ENCODE measurements around the gene SEH1L. TPM values are rescaled to one million over a fixed set of nuclear protein-coding genes. Genes with fewer than 3 reads are reported as not detected.
"Not testable (repeated sequence)": the region's sequence is repeated elsewhere in the genome, so short reads cannot be mapped to it uniquely, and the experiment has no call there.

The SEH1L gene
- total RNA-seq, result 10 to 100 TPM; 26.9 to 41.1 (median 34.4) TPM

- Histone ChIP-seq H3K36me3 (peaks cover 0 to 3% (median 0%) of the 10 kb centered on the region in 3 donors), H3K9me3 (no peaks in the 10 kb centered on the region), H3K27ac (peak within 1 kb of the TSS; percentile 90 to 99 (median 97)), H3K4me3 (peak within 1 kb of the TSS; percentile 77 to 83 (median 80)), H3K4me1 (peaks cover 0 to 50% (median 14%) of the 10 kb centered on the region in 4 donors), H3K27me3 (no peaks in the 10 kb centered on the region)
- TF ChIP-seq POLR2A (IDR thresholded peaks at IDR 0.05) (peak; percentile 33 to 74), EP300 (IDR thresholded peaks at IDR 0.05) (peak in 1 of 2 donors; percentile 78)
- TF ChIP-seq, protein P1, sequence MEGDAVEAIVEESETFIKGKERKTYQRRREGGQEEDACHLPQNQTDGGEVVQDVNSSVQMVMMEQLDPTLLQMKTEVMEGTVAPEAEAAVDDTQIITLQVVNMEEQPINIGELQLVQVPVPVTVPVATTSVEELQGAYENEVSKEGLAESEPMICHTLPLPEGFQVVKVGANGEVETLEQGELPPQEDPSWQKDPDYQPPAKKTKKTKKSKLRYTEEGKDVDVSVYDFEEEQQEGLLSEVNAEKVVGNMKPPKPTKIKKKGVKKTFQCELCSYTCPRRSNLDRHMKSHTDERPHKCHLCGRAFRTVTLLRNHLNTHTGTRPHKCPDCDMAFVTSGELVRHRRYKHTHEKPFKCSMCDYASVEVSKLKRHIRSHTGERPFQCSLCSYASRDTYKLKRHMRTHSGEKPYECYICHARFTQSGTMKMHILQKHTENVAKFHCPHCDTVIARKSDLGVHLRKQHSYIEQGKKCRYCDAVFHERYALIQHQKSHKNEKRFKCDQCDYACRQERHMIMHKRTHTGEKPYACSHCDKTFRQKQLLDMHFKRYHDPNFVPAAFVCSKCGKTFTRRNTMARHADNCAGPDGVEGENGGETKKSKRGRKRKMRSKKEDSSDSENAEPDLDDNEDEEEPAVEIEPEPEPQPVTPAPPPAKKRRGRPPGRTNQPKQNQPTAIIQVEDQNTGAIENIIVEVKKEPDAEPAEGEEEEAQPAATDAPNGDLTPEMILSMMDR (IDR thresholded peaks at IDR 0.05), result no peak
- 0 to 2% methylated on average over 47 to 51 of the region's 58 CpGs for WGBS, 2 donors
- peak; percentile 98 for DNase-seq (ENCODE audit: low spot score in 2 of 2)
These were observed at the start of gene SEH1L for GRCh38 chr18:12947285-12948049. TSS of gene SEH1L (plus strand) at chr18:12948011. CDS start at chr18:12948122, 111 bp downstream.

- H3K4me1 ChIP-seq; H3K36me3 ChIP-seq; H3K9me3 ChIP-seq; DNase-seq (ENCODE audit: low spot score in 2 of 2); H3K27me3 ChIP-seq; H3K4me3 ChIP-seq; H3K27ac ChIP-seq: not testable (repeated sequence)
- WGBS, 2 donors, result 94 to 95% methylated on average over 12 of the region's 12 CpGs
These were observed 46.6 kb upstream of the SEH1L start for GRCh38 chr18:12901208-12901607.

- TF ChIP-seq EP300 (IDR thresholded peaks at IDR 0.05) (no peak), POLR2A (IDR thresholded peaks at IDR 0.05) (no peak)
- TF ChIP-seq, protein P1 (IDR thresholded peaks at IDR 0.05), result no peak
- Histone ChIP-seq H3K4me1 (peaks cover 0 to 14% (median 0%) of the 10 kb centered on the region in 4 donors), H3K36me3 (no peaks in the 10 kb centered on the region), H3K9me3 (no peaks in the 10 kb centered on the region), H3K27ac (no peak overlapping the region), H3K27me3 (peaks cover 0 to 16% of the 10 kb centered on the region in 2 donors), H3K4me3 (no peak overlapping the region)
- 68 to 69% methylated on average over 8 of the region's 8 CpGs for WGBS, 2 donors
- no peak for DNase-seq (ENCODE audit: low spot score in 2 of 2)
These were observed 43.7 kb upstream of the SEH1L start for GRCh38 chr18:12904012-12904516.

- peaks cover 0 to 25% of the 10 kb centered on the region in 2 donors for H3K27me3 ChIP-seq
- H3K4me3 ChIP-seq, result no peak overlapping the region
- no peaks in the 10 kb centered on the region for H3K9me3 ChIP-seq
- peaks cover 0 to 19% (median 0%) of the 10 kb centered on the region in 4 donors for H3K4me1 ChIP-seq
- TF ChIP-seq EP300 (IDR thresholded peaks at IDR 0.05) (no peak), POLR2A (IDR thresholded peaks at IDR 0.05) (no peak)
- TF ChIP-seq, protein P1 (IDR thresholded peaks at IDR 0.05), result no peak
- no peaks in the 10 kb centered on the region for H3K36me3 ChIP-seq
- 92 to 95% methylated on average over 4 of the region's 4 CpGs for WGBS, 2 donors
- DNase-seq (ENCODE audit: low spot score in 2 of 2), result no peak
- no peak overlapping the region for H3K27ac ChIP-seq
These were observed 41.7 kb upstream of the SEH1L start for GRCh38 chr18:12906119-12906518.

DNA sequence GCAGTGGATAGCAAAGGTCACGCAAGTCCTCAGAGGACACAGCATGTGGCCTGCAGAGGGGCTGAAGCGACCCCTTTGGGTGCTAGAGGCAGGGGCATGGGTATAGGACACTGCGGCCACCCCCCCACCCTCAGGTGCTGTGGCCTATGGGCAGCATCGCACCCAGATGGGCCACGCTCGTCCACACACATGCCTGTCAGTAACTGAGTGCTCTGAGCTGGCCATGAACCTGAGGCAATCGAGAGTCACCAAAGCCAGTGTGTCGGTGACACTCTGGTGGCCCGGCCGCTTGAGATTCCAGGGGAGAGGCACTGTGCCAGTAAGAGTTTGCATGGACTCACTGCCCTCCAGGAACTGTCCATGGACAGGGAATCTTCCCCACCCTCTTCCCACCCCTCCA, 41.0 kb upstream of the SEH1L start:
- WGBS, 2 donors, result 85 to 88% methylated on average over 7 to 10 of the region's 10 CpGs
- no peak for TF ChIP-seq EP300 (IDR thresholded peaks at IDR 0.05)
- no peak for TF ChIP-seq POLR2A (IDR thresholded peaks at IDR 0.05)
- TF ChIP-seq, protein P1 (IDR thresholded peaks at IDR 0.05), result no peak
- no peaks in the 10 kb centered on the region for H3K36me3 ChIP-seq
- H3K27ac ChIP-seq, result no peak overlapping the region
- no peaks in the 10 kb centered on the region for H3K9me3 ChIP-seq
- no peak for DNase-seq (ENCODE audit: low spot score in 2 of 2)
- H3K4me3 ChIP-seq, result no peak overlapping the region
- peaks cover 0 to 32% of the 10 kb centered on the region in 2 donors for H3K27me3 ChIP-seq
- H3K4me1 ChIP-seq, result peaks cover 0 to 26% (median 0%) of the 10 kb centered on the region in 4 donors

Measured in tibial nerve (tissue), 4 donors.